GM18867 (cell line): ENCODE data around the gene AP1B1.

Experiments
- ATAC-seq: cut with Tn5 transposase; IDR thresholded peaks from one replicate; pipeline ENCODE4 v1.9.1; 2021; ENCODE audit warnings: mild to moderate bottlenecking, moderate library complexity; ENCODE audit not compliant: unreplicated experiment

AP1B1 gene

DNA sequence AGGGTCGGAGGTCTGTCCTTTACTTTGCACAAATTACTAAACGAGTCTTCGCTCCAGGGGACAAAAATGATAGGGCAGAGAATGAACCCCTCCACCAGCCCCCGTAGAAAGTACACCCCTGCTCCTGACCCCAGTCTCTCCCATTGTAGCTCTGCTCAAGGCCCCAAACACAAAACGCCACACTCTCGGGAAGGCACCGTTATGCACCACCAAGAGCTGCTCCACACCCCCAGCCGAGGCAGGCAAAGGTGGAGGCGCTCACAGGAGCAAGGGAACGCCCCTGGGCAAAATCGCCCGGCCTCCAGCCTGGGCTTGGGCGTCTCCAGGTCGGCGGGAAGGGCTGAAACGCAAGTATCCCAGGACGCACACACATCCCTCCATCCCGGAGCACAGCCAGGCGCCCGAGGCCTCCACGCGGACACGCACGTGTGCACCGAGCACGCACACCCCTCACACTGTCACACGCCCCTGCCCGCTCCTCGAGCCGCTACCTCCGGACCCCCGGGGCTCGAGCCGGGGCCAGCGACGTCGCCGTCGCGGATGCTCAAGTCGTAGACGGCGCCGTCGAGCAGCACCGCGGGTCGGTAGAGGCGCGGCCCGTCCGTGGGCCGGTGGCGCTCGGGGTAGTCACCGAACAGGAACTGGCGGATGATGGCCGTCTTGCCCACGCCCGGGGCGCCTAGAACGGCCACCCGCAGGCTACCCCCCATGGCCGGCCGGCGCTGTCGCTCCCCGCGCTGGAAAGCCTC lies 73.7 kb downstream of the AP1B1 start:
- no peak for ATAC-seq

DNA sequence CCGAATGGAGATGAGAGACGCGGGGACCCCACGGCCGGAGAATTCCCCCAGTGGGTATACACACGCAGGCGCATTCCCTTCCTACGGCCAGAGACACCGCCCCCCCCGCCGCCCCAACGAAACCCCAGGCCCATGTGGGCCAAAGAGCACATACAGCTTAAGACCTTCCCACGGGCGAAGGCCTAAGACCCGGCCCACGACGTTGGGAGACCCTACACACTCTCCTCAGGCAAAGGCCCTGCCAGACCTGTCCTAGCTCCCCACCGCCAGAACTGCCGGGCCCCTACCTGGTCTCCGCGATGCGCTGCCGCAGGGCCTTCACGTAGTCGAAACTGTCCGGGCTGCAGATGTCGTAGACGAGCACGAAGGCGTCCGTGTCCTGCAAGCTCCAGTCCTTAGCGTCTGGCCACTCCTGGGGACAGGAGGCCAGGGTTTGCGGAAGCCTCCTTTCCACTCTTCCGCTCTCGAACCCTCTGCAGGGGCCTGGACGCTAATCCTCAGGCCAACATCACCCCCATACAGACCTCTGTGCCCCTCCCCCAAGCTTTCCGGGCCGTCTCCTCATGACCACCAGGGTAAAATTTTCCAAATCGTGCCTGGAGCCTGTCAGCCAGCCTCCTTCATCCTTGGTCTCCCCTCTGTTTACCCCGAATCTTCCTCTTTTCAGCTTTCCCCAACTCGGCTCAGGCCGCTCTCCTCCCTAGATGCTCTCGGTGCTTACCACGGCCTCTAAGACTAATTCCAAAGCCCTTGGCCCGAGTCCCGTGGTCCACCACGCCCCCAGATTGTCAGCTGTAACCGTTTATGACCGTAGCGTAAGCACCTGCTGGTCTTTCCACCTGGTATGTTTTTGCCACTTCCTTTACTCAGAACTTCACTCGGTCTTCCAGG lies 74.5 kb downstream of the AP1B1 start:
- ATAC-seq: no peak

DNA sequence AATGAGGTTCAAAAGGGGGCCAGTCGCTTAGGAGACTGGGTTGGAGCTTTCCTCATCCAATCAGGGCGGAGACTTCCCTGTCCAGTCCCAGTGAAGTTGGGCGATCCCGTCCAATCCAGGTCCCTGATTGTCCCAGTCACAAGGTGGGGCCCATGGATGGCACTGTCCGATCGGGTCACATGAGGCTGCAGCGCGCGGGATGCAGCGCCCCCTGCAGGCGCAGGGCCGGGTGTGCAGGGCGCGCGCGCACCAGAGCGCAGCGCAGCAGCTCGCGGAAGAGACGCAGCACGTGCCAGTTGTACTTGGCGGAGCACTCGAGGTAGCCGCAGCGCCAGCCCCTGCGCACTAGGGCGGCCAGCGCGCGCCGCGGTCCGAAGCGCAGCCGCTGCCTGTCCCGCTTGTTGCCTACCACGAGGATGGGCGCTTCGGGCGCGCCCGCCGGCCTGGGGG lies 75.2 kb downstream of the AP1B1 start:
- ATAC-seq: no peak

DNA sequence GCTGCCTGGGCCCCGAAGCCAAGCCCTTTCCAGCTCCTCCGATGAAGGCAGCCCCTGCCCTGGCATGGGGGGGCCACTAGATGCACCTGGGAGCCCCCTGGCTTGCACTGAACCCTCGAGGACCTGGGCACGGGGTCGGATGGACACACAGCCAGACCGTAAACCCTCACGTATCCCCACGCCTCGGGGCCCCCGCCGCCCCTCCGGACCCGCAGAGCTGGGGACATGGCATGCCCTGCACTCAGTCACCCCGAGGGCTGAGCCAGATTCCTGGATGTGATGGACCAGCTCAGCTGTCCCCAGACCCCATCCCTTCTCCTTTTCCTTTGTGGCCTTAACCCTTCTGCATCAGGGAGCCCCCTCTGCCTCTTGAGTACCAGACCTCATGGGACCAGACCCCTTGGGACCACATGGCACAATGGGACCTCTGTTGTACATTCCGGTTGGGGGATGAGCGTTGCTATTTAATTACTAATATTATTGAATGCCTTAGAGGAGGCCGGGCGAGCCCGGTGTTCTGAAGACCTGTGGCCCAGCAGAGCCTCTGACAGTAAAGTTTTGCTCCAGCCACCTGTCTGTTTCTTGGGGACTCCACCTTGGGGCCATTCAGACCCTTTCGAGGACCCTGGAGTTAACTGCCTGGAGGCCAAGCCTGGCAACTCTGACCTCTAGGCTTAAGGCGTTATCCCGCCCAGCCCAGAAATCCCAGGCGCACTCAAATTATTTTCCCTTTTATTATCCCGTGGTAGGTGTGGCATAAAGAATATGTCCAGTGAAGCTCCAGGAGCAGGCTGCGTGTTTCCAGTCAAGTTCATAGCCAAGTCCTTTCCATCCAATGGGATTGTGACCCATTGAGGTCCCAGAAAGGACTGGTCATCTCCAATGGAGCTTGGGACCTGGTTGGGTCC lies 75.9 kb downstream of the AP1B1 start:
- ATAC-seq: no peak

DNA sequence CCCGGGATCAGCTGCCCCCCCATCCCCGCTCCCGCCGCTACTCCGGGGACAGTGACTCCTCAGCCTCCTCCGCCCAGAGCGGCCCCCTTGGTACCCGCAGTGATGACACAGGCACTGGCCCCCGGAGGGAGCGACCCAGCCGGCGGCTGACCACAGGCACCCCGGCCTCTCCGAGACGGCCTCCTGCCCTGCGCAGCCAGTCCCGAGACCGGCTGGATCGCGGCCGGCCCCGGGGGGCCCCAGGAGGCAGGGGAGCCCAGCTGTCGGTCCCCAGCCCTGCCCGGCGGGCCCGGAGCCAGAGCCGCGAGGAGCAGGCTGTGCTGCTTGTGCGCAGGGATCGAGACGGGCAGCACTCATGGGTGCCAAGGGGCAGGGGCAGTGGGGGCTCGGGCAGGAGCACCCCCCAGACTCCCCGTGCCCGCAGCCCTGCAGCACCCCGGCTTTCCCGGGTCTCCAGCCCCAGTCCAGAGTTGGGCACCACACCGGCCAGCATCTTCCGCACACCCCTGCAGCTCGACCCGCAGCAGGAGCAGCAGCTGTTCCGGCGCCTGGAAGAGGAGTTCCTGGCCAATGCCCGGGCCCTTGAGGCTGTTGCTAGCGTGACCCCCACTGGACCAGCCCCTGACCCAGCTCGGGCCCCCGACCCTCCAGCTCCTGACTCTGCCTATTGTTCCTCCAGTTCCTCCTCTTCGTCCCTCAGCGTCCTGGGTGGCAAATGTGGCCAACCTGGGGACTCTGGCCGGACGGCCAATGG lies 76.7 kb downstream of the AP1B1 start:
- ATAC-seq: no peak

DNA sequence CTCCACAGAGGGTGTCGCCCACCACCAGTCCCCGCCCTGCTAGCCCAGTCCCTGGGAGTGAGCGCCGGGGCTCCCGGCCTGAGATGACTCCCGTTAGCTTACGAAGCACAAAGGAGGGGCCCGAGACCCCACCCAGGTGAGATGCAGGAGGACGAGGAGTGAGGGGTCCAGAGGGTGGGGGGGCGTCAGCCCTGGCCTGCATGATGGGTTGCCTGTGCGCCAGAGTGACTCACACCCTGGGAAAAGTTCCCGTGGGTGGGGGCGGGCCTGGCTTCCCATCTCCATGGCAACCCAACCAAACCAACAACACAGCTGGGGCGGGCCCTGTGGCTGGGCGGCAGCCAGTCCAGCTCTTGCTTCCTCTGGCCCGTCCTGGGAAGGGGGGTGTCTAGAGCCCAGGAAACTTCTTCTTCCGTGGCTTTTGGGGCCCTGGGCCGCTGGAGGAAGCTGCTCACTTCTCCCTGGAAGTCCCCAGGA lies 77.5 kb downstream of the AP1B1 start:
- ATAC-seq: no peak

DNA sequence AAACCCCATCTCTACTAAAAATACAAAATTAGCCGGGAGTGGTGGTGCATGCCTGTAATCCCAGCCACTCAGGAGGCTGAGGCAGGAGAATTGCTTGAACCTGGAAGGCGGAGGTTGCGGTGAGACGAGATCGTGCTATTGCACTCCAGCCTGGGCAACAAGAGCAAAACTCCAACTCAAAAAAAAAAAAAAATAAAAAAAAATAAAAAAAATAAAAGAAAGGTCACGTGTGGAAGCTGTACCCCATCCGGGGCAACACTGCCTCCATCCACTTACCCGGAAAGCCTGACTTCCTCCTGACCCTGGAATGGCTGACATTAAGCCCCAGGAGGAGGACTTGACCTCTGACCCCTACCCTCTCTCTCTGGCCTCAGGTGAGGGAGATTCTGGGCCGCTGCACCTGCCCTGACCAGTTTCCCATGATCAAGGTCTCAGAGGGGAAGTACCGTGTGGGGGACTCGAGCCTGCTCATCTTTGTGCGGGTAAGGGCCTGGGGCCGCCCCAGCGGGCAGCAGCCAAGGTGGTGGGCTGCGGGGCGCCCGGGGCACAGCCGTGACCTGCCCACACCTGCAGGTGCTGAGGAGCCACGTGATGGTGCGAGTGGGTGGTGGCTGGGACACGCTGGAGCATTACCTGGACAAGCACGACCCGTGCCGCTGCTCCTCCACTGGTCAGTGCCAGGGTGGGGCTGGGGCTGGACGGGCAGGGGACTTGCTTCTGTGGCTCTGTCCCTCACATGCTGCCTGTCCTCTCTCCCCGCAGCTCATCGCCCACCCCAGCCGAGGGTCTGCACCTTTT lies 78.1 kb downstream of the AP1B1 start:
- ATAC-seq: no peak

DNA sequence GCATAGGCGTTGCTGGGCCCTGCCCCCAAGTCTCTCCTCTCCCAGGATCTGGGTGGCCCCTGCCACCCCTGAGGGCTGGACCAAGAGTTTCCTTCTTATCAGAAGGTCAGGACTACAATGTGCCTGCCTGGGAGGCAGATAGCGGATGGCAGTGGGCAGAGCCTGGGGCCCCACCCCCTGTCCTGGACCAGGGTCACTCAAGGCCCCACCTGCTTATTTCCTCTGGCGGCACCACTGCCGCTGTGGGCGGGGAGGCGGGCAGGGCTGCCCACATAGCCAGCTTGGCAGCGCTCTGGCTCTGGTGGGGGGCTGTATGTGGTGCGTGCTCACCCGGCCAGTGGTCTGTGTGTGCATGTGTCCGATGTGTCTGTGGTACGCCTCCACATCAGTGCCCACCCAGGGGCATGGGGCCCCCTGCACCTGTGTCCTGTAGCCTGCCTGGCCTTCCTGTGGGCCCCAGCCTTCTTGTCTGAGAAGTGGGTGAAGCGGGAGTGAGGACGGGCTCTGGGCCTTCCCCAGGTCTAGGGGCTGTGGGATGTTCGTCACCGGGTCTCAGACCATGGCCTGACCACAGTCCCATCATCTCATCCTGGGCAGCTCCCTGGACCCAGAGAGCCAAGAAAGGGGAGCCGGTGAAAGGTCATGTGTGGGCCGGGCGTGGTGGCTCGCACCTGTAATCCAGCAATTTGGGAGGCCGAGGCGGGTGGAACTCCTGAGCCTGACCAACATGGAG lies 78.9 kb downstream of the AP1B1 start:
- ATAC-seq: no peak

DNA sequence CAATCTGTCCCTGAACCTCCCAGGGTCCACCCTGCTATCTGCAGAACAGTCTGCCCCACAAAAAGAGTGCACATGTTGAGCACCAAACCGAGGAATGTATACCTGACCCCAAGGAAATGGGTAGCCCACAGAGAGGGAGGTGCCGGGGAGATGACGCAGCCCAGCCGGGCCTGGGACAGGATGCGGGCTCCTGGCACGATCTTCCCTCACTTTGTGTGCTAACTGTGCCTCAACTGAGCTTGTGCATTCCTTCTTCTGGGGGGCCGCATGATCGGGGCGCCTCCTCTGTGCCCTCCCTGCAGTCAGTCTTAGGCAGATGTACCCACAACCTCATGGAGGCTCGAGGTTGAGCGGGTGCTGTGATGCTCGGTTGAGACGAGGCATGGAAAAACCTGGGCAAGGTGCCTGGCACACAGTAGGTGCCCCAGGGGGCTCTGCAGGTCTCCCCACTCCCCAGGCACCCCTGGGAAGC lies 79.5 kb downstream of the AP1B1 start:
- no peak for ATAC-seq

DNA sequence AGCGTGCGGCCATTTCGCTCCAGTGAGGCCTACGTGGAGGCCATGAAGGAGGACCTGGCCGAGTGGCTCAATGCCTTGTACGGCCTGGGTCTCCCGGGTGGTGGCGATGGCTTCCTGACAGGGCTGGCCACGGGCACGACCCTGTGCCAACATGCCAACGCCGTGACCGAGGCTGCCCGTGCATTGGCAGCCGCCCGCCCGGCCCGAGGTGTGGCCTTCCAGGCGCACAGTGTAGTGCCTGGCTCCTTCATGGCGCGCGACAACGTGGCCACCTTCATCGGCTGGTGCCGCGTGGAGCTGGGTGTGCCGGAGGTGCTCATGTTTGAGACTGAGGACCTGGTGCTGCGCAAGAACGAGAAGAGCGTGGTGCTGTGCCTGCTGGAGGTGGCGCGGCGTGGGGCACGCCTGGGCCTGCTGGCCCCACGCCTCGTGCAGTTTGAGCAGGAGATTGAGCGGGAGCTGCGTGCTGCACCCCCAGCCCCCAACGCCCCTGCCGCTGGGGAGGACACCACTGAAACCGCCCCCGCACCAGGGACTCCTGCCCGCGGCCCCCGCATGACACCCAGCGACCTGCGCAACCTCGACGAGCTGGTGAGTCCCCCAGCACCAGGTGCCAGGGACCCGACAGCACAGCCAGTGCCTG lies 80.1 kb downstream of the AP1B1 start:
- no peak for ATAC-seq

DNA sequence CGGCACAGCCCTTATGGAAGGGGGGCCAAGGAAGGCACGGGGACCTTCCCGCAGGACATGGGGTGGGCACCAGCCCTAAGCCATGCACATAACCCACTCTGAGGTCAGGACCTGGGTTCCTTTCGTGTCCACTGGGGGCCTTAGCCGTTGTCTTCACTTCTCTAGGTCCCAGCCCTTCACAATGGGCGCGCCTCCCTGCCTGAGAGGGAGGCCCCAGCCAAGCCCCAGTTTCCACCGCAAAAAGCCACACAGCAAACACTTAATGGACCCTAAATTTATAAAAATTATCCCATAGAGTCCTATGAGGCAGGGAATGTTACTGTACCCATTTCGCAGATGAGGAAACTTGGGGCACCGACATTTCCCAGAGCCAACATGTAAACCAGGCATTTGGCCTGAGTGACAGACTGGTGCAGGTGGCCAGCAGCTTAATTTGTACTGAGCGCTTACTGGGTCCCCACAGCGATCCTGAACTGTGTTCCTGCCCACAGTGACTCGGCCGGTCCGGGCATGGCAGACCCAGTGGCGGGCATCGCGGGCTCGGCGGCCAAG lies 80.7 kb downstream of the AP1B1 start:
- ATAC-seq: no peak

DNA sequence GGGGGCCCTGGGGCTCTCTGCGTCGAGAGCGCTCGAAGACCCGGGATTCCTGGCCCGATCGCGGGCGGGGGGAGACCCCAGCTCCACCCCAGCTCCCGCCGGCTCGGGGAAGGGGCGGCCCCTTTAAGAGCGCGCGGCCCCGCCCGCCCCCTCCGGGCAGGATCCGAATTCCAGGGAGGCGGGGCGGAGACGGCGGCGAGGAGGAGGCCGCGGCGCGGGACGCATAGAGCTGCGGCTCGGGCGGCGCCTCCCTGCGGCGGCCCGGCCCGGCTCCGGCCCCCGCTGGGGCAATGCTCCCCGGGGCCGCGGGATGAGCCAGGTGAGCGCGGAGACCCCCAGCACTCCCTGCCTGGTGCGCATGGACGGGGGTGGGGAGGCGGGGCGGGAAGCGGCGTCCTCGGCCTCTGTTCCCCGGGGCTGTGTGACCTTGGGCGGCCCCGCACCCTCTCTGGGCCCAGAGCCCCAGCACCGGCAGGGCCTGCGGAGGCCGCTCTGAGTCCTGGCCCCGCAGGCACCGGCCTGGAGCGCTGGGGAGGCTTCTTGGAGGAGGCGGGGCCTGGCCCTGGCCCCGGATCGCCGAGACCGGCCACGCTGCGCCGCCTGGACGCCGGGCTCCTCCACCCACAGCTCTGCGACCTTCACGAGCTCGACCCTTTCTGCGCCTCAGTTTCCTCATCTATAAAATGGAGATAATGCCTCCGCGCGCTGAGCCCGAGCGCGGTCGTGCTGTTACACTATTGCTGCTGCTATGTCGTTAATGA lies 81.4 kb downstream of the AP1B1 start:
- ATAC-seq: no peak

DNA sequence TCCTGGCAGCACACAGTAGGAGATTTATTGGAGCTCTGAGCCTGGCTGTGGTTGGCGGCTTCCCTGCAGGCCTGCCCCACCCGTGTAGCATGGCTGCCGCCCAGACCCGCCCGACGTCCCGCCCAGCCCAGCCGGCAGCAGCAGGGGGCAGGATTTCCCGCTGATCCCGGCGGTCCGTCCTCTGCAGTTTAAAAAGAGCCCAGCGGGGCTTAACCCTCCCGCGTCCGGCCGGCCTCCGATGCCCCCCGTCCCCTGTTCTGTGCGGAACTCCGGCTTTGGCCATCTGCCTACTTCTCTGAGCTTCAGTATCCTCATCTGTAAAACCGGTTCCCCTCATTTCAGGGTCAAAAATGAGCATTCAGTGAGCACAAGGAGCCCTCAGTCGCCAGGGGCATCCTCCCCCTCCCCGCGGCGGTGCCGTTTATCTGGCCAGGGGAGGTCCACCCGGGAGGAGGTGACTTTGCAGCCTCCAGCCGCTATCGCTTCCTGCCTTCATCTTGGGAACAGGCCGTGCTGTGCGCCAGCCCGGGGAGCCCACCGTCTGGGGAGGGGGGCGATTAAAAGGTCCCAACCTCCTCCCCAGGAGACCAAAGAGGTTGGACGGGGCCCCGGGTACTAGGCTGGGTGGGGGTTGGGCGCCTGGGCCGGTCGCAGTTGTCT lies 82.1 kb downstream of the AP1B1 start, which contains the start of gene GAS2L1:
TSS of gene GAS2L1 (plus strand) at position 476 of the 660 bp plus-strand sequence. CDS start 1,456 bp downstream, outside the sequence.
- ATAC-seq: no peak

DNA sequence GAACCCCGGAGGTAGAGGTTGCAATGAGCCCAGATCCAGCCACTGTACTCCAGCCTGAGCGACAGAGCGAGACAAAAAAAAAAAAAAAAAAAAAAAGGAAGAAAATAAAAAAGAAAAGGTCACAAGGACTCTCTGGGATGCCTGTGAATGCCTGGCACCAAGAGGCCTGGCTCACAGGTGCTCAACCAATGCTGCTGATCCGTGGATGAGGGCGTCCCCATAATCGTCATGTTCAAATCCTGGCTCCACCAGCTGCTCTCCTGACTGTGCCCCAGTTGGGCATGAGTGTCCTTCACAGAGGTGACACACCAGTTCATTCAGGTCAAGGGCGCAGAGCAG lies 82.6 kb downstream of the AP1B1 start:
- no peak for ATAC-seq

DNA sequence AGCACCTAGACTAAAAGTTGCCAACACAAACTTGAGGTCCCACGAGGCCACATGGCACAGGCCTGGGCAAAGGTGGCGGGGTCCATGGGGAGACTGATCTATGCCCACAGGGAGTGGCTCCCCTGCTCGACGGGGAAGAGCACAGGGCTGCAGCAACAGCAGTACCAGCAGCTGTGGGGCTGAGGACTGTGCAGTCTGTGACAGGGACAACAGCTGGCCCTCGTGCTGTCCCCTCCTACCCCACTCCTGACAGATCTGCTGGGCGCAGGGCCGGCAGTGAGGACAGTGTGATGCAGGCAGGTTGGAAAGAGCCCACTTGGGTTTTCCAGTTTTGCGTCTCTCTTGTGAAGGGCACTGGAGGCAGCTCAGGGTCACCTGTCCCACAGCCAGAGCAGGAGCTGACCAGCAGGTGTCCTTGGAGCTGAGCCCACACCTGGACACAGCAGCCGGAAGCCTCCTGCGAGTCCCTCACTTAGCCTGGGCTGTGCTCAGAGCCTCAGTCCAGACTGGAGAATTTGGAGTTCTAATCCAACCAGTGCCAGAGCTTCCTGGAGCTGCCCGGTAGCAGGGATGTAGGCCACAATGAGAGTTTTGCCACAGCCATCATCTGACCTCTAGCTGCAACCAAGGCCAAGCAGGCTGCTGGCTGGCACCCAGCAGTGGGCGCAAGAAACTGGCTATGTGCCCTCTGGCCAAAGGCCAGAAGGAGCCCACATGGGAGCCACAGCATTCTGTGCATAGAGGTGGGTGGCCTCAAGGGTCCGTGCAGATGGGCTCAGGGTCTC lies 85.5 kb downstream of the AP1B1 start:
- ATAC-seq: no peak

DNA sequence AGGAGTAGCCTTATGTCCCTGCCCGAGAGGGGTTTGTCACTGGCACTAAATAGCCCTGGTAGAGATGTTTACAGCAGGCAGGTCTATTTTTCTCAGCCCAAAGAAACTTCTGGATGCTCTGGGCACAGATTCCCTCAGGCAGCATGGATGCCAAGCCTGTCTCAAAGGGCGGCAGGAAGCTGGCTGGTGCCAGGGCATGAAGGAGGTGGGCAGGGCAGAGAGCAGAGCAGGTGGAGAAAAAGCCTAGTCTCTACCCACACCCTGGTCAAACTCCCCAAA lies 86.0 kb downstream of the AP1B1 start:
- no peak for ATAC-seq
